C4-2B (cell line): Measurements from ENCODE around the gene AP1G1.

Source experiments
- ZFX ChIP-seq: fragments of 450-650 bp; IDR thresholded peaks from 2 replicates; pipeline ENCODE4 v1.6.1; 2017
- TF ChIP-seq, protein P1 (sequence below): fragments of 450-650 bp; conservative IDR thresholded peaks from 2 replicates; pipeline ENCODE4 v1.5.1; 2017; ENCODE audit warnings: mild to moderate bottlenecking

DNA sequence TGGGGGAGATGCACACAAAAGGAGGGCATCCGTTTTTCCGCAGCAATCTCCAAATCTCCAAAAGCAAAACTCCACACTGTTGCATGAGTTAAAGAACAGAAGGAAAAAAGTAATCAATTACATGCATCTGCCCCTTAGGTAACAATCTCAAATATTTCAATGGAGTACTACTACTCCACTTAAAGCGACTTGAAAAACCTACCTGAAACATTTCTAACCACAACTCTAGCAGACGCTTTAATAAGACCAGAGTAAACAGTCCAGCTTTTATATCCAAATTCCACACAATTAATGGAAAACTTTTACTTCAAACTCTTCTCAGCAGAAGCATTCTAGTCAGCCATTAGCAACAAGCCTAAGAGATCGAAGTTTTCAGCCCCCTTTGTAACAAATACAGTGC, 29.9 kb downstream of the AP1G1 start:
- TF ChIP-seq, protein P1, sequence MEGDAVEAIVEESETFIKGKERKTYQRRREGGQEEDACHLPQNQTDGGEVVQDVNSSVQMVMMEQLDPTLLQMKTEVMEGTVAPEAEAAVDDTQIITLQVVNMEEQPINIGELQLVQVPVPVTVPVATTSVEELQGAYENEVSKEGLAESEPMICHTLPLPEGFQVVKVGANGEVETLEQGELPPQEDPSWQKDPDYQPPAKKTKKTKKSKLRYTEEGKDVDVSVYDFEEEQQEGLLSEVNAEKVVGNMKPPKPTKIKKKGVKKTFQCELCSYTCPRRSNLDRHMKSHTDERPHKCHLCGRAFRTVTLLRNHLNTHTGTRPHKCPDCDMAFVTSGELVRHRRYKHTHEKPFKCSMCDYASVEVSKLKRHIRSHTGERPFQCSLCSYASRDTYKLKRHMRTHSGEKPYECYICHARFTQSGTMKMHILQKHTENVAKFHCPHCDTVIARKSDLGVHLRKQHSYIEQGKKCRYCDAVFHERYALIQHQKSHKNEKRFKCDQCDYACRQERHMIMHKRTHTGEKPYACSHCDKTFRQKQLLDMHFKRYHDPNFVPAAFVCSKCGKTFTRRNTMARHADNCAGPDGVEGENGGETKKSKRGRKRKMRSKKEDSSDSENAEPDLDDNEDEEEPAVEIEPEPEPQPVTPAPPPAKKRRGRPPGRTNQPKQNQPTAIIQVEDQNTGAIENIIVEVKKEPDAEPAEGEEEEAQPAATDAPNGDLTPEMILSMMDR: no peak
- no peak for TF ChIP-seq ZFX
